ENCODE measurements around the gene TMED4.

The TMED4 gene

GRCh38 chr7:44572771-44573170 lies 9.3 kb downstream of the TMED4 start:
- Histone ChIP-seq H3K4me1 (ENCODE audit: control insufficient read depth in 5 of 5, insufficient read depth in 5 of 5, low read length in 5 of 5) (peaks cover 12 to 44% (median 28%) of the 10 kb centered on the region in 5 donors), H3K27ac (ENCODE audit: low read depth, low read length) (peak overlapping the region; percentile 88), H3K36me3 (ENCODE audit: control insufficient read depth in 5 of 5, insufficient read depth in 5 of 5, low read length in 5 of 5) (peaks cover 7 to 62% (median 53%) of the 10 kb centered on the region in 5 donors), H3K27me3 (ENCODE audit: control insufficient read depth in 5 of 5, insufficient read depth in 4 of 5, low read length in 5 of 5) (no peaks in the 10 kb centered on the region), H3K9ac (ENCODE audit: low read length in 5 of 5) (peak overlapping the region; percentile 88 to 93 (median 93)), H3K4me3 (ENCODE audit: low read depth in 1 of 5, low read length in 5 of 5) (peak overlapping the region; percentile 69 to 97 (median 82)), H3K9me3 (ENCODE audit: control insufficient read depth in 5 of 5, low read length in 5 of 5) (no peaks in the 10 kb centered on the region)

GRCh38 chr7:44569959-44570358 lies 12.1 kb downstream of the TMED4 start:
- no peak overlapping the region for H3K4me3 ChIP-seq (ENCODE audit: low read depth in 1 of 5, low read length in 5 of 5)
- H3K36me3 ChIP-seq (ENCODE audit: control insufficient read depth in 5 of 5, insufficient read depth in 5 of 5, low read length in 5 of 5): peaks cover 7 to 76% (median 76%) of the 10 kb centered on the region in 5 donors
- H3K4me1 ChIP-seq (ENCODE audit: control insufficient read depth in 5 of 5, insufficient read depth in 5 of 5, low read length in 5 of 5): peaks cover 10 to 47% (median 28%) of the 10 kb centered on the region in 5 donors
- H3K9me3 ChIP-seq (ENCODE audit: control insufficient read depth in 5 of 5, low read length in 5 of 5): no peaks in the 10 kb centered on the region
- no peak overlapping the region for H3K9ac ChIP-seq (ENCODE audit: low read length in 5 of 5)
- no peaks in the 10 kb centered on the region for H3K27me3 ChIP-seq (ENCODE audit: control insufficient read depth in 5 of 5, insufficient read depth in 4 of 5, low read length in 5 of 5)
- no peak overlapping the region for H3K27ac ChIP-seq (ENCODE audit: low read depth, low read length)

GRCh38 chr7:44568771-44569560 lies 13.1 kb downstream of the TMED4 start:
- H3K4me3 ChIP-seq (ENCODE audit: low read depth in 1 of 5, low read length in 5 of 5): no peak overlapping the region
- H3K9me3 ChIP-seq (ENCODE audit: control insufficient read depth in 5 of 5, low read length in 5 of 5): no peaks in the 10 kb centered on the region
- H3K9ac ChIP-seq (ENCODE audit: low read length in 5 of 5): peak overlapping the region in 1 of 5 donors; percentile 19
- H3K27me3 ChIP-seq (ENCODE audit: control insufficient read depth in 5 of 5, insufficient read depth in 4 of 5, low read length in 5 of 5): no peaks in the 10 kb centered on the region
- H3K36me3 ChIP-seq (ENCODE audit: control insufficient read depth in 5 of 5, insufficient read depth in 5 of 5, low read length in 5 of 5): peaks cover 7 to 86% (median 84%) of the 10 kb centered on the region in 5 donors
- peaks cover 8 to 40% (median 22%) of the 10 kb centered on the region in 5 donors for H3K4me1 ChIP-seq (ENCODE audit: control insufficient read depth in 5 of 5, insufficient read depth in 5 of 5, low read length in 5 of 5)
- no peak overlapping the region for H3K27ac ChIP-seq (ENCODE audit: low read depth, low read length)

- Histone ChIP-seq H3K27ac (ENCODE audit: low read depth, low read length) (no peak overlapping the region), H3K9ac (ENCODE audit: low read length in 5 of 5) (no peak overlapping the region), H3K4me3 (ENCODE audit: low read depth in 1 of 5, low read length in 5 of 5) (no peak overlapping the region), H3K27me3 (ENCODE audit: control insufficient read depth in 5 of 5, insufficient read depth in 4 of 5, low read length in 5 of 5) (no peaks in the 10 kb centered on the region), H3K9me3 (ENCODE audit: control insufficient read depth in 5 of 5, low read length in 5 of 5) (no peaks in the 10 kb centered on the region), H3K4me1 (ENCODE audit: control insufficient read depth in 5 of 5, insufficient read depth in 5 of 5, low read length in 5 of 5) (peaks cover 5 to 42% (median 22%) of the 10 kb centered on the region in 5 donors), H3K36me3 (ENCODE audit: control insufficient read depth in 5 of 5, insufficient read depth in 5 of 5, low read length in 5 of 5) (peaks cover 7 to 94% (median 84%) of the 10 kb centered on the region in 5 donors)
Measured at GRCh38 chr7:44567884-44568283, 14.1 kb downstream of the TMED4 start.

GRCh38 chr7:44566680-44567079 lies 15.4 kb downstream of the TMED4 start:
- no peaks in the 10 kb centered on the region for H3K9me3 ChIP-seq (ENCODE audit: control insufficient read depth in 5 of 5, low read length in 5 of 5)
- no peak overlapping the region for H3K9ac ChIP-seq (ENCODE audit: low read length in 5 of 5)
- H3K4me1 ChIP-seq (ENCODE audit: control insufficient read depth in 5 of 5, insufficient read depth in 5 of 5, low read length in 5 of 5): peaks cover 0 to 45% (median 22%) of the 10 kb centered on the region in 5 donors
- no peaks in the 10 kb centered on the region for H3K27me3 ChIP-seq (ENCODE audit: control insufficient read depth in 5 of 5, insufficient read depth in 4 of 5, low read length in 5 of 5)
- no peak overlapping the region for H3K4me3 ChIP-seq (ENCODE audit: low read depth in 1 of 5, low read length in 5 of 5)
- H3K27ac ChIP-seq (ENCODE audit: low read depth, low read length): no peak overlapping the region
- peaks cover 2 to 83% (median 73%) of the 10 kb centered on the region in 5 donors for H3K36me3 ChIP-seq (ENCODE audit: control insufficient read depth in 5 of 5, insufficient read depth in 5 of 5, low read length in 5 of 5)

- H3K9me3 ChIP-seq (ENCODE audit: control insufficient read depth in 5 of 5, low read length in 5 of 5): no peaks in the 10 kb centered on the region
- no peaks in the 10 kb centered on the region for H3K27me3 ChIP-seq (ENCODE audit: control insufficient read depth in 5 of 5, insufficient read depth in 4 of 5, low read length in 5 of 5)
- H3K36me3 ChIP-seq (ENCODE audit: control insufficient read depth in 5 of 5, insufficient read depth in 5 of 5, low read length in 5 of 5): peaks cover 0 to 76% (median 66%) of the 10 kb centered on the region in 5 donors
- H3K9ac ChIP-seq (ENCODE audit: low read length in 5 of 5): no peak overlapping the region
- no peak overlapping the region for H3K4me3 ChIP-seq (ENCODE audit: low read depth in 1 of 5, low read length in 5 of 5)
- peaks cover 0 to 46% (median 22%) of the 10 kb centered on the region in 5 donors for H3K4me1 ChIP-seq (ENCODE audit: control insufficient read depth in 5 of 5, insufficient read depth in 5 of 5, low read length in 5 of 5)
- H3K27ac ChIP-seq (ENCODE audit: low read depth, low read length): peak overlapping the region; percentile 45
Measured at GRCh38 chr7:44565795-44566559, 16.1 kb downstream of the TMED4 start.

- Histone ChIP-seq H3K36me3 (ENCODE audit: control insufficient read depth in 5 of 5, insufficient read depth in 5 of 5, low read length in 5 of 5) (peaks cover 0 to 69% (median 59%) of the 10 kb centered on the region in 5 donors), H3K27ac (ENCODE audit: low read depth, low read length) (peak overlapping the region; percentile 45), H3K27me3 (ENCODE audit: control insufficient read depth in 5 of 5, insufficient read depth in 4 of 5, low read length in 5 of 5) (no peaks in the 10 kb centered on the region), H3K4me3 (ENCODE audit: low read depth in 1 of 5, low read length in 5 of 5) (no peak overlapping the region), H3K9ac (ENCODE audit: low read length in 5 of 5) (no peak overlapping the region), H3K9me3 (ENCODE audit: control insufficient read depth in 5 of 5, low read length in 5 of 5) (no peaks in the 10 kb centered on the region), H3K4me1 (ENCODE audit: control insufficient read depth in 5 of 5, insufficient read depth in 5 of 5, low read length in 5 of 5) (peaks cover 0 to 46% (median 22%) of the 10 kb centered on the region in 5 donors)
Measured at GRCh38 chr7:44565097-44565794, 16.8 kb downstream of the TMED4 start.

- Histone ChIP-seq H3K27me3 (ENCODE audit: control insufficient read depth in 5 of 5, insufficient read depth in 4 of 5, low read length in 5 of 5) (no peaks in the 10 kb centered on the region), H3K4me1 (ENCODE audit: control insufficient read depth in 5 of 5, insufficient read depth in 5 of 5, low read length in 5 of 5) (peaks cover 0 to 48% (median 22%) of the 10 kb centered on the region in 5 donors), H3K36me3 (ENCODE audit: control insufficient read depth in 5 of 5, insufficient read depth in 5 of 5, low read length in 5 of 5) (peaks cover 0 to 63% (median 52%) of the 10 kb centered on the region in 5 donors), H3K27ac (ENCODE audit: low read depth, low read length) (no peak overlapping the region), H3K9ac (ENCODE audit: low read length in 5 of 5) (no peak overlapping the region), H3K9me3 (ENCODE audit: control insufficient read depth in 5 of 5, low read length in 5 of 5) (no peaks in the 10 kb centered on the region), H3K4me3 (ENCODE audit: low read depth in 1 of 5, low read length in 5 of 5) (no peak overlapping the region)
Measured at GRCh38 chr7:44564606-44565005, 17.4 kb downstream of the TMED4 start.

GRCh38 chr7:44563171-44563679 lies 18.8 kb downstream of the TMED4 start:
- Histone ChIP-seq H3K27me3 (ENCODE audit: control insufficient read depth in 5 of 5, insufficient read depth in 4 of 5, low read length in 5 of 5) (no peaks in the 10 kb centered on the region), H3K4me3 (ENCODE audit: low read depth in 1 of 5, low read length in 5 of 5) (peak overlapping the region in 1 of 5 donors; percentile 10), H3K9me3 (ENCODE audit: control insufficient read depth in 5 of 5, low read length in 5 of 5) (no peaks in the 10 kb centered on the region), H3K36me3 (ENCODE audit: control insufficient read depth in 5 of 5, insufficient read depth in 5 of 5, low read length in 5 of 5) (peaks cover 0 to 49% (median 38%) of the 10 kb centered on the region in 5 donors), H3K4me1 (ENCODE audit: control insufficient read depth in 5 of 5, insufficient read depth in 5 of 5, low read length in 5 of 5) (peaks cover 0 to 37% (median 15%) of the 10 kb centered on the region in 5 donors), H3K27ac (ENCODE audit: low read depth, low read length) (peak overlapping the region; percentile 70), H3K9ac (ENCODE audit: low read length in 5 of 5) (no peak overlapping the region)
